ENCODE measurements around the gene IPO5.

IPO5 gene

DNA sequence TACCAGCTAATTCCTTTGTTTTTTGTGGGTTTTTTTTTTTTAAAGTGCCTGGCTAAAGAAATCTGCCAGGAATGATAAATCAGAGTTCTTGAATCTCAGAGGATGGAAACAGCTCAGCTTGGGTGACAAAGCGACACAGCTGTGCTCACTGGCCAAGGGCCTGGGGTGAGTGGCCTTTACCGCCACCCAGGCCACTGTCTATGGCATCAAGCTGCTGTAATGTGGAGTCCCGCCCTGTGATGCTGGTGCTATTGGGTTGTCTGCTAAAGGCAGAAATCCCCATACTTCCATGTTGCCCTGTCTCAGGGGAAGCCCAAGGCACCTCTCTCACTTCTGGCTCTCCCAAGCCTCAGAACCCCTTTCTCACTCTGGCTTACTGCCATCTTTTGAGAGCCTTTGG is 106.8 kb downstream of the IPO5 start:
- TF ChIP-seq, protein P1, sequence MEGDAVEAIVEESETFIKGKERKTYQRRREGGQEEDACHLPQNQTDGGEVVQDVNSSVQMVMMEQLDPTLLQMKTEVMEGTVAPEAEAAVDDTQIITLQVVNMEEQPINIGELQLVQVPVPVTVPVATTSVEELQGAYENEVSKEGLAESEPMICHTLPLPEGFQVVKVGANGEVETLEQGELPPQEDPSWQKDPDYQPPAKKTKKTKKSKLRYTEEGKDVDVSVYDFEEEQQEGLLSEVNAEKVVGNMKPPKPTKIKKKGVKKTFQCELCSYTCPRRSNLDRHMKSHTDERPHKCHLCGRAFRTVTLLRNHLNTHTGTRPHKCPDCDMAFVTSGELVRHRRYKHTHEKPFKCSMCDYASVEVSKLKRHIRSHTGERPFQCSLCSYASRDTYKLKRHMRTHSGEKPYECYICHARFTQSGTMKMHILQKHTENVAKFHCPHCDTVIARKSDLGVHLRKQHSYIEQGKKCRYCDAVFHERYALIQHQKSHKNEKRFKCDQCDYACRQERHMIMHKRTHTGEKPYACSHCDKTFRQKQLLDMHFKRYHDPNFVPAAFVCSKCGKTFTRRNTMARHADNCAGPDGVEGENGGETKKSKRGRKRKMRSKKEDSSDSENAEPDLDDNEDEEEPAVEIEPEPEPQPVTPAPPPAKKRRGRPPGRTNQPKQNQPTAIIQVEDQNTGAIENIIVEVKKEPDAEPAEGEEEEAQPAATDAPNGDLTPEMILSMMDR (IDR thresholded peaks at IDR 0.05; ENCODE audit: low read depth, low read length, missing control alignments) = no peak
- no peak overlapping the region for H3K4me3 ChIP-seq (replicated peaks; ENCODE audit: low read depth, low read length)
- no peak for DNase-seq (ENCODE audit: extremely low read depth, low read depth)

DNA sequence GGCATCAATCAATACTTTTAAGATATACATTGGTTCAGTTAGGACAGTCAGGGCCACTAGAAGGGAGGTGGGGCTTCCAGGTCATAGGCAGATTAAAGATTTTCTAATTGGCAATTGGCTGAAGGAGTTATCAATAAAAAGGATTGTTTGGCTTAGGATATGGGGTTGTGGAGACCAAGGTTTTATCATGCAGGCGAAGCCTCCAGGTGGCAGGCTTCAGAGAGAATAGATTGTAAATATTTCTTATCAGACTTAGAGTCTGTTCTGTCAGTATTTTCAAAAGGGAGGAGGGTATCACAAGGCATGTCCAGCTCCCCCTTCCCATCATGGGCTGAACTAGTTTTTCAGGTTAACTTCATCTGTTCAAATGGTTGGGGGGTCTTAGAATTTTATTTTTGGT is 112.0 kb downstream of the IPO5 start:
- TF ChIP-seq, protein P1 (IDR thresholded peaks at IDR 0.05; ENCODE audit: low read depth, low read length, missing control alignments) = no peak
- DNase-seq (ENCODE audit: extremely low read depth, low read depth) = no peak
- no peak overlapping the region for H3K4me3 ChIP-seq (replicated peaks; ENCODE audit: low read depth, low read length)

DNA sequence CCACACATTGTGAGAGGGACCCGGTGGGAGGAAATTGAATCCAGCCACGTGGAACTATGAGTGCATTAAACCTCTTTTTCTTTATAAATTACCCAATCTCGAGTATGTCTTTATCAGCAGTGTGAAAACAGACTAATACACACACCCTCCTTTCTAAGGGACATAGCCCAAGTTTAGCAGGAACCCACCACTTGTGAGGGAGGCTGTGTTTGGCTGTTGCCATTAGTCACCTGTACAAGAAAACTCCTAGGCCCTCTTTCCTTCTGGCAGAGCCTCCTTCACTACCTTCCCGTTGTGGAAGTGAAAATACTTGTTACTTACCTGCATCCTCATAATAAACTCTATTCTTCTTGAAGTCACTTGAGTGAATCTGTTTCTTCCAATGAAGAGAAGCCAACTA is 113.2 kb downstream of the IPO5 start:
- no peak for DNase-seq (ENCODE audit: extremely low read depth, low read depth)
- TF ChIP-seq, protein P1 (IDR thresholded peaks at IDR 0.05; ENCODE audit: low read depth, low read length, missing control alignments) = no peak
- H3K4me3 ChIP-seq (replicated peaks; ENCODE audit: low read depth, low read length) = no peak overlapping the region

DNA sequence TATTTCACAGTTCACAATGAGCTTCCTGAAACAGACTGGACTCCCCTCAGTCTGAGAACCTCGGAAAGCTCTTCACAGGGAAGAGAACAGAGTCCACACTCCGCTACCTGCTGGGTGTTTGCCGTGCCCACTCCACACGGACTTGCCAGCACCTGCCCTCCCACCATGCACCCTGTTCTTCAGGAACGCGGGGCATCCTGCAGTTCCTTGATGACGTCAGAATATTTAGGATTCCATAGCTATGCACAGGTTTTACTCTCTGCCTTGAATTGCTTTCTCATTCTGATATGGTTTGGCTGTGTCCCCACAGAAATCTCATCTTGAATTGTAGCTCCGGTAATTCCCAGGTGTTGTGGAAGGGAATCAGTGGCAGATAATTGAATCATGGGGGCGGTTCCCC is 115.0 kb downstream of the IPO5 start:
- no peak overlapping the region for H3K4me3 ChIP-seq (replicated peaks; ENCODE audit: low read depth, low read length)
- no peak for DNase-seq (ENCODE audit: extremely low read depth, low read depth)
- TF ChIP-seq, protein P1 (IDR thresholded peaks at IDR 0.05; ENCODE audit: low read depth, low read length, missing control alignments) = no peak

DNA sequence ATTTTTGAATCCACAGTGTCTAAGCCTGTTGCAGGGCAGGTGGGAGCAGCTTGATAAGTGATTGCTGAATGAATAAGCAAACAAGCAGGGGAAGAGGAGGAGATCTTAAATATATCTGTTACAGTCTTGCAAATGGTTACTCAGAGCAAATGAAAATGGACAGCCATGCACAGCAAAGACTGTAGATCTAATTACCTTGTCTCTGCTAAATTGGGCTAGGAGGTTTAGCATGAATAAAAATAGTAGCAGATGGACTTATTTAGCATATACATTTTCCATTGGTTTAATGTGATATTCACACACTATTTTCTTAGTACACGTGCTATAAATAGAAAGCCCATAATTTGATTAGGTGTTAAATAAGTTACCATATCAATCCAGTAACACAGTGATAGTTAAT is 116.5 kb downstream of the IPO5 start:
- no peak for DNase-seq (ENCODE audit: extremely low read depth, low read depth)
- no peak overlapping the region for H3K4me3 ChIP-seq (replicated peaks; ENCODE audit: low read depth, low read length)
- TF ChIP-seq, protein P1 (IDR thresholded peaks at IDR 0.05; ENCODE audit: low read depth, low read length, missing control alignments) = no peak

DNA sequence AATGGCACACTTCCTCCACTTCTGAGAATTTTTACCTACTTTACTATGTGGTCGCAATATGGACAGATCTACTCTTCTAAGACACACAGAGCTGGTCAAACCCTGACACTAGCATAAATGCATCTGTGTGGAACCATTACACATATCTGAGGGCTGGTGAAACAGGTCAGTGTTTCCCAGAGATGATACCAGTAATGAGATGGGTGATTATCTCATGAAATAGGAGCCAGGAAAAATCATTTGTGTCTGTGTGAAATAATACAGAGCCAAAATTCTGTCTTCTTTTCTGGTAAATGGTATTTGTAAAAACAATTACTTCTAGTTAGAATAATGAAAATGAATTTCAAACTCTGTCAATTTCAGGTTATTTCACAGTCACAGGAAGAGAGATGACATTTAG is 117.8 kb downstream of the IPO5 start:
- TF ChIP-seq, protein P1 (IDR thresholded peaks at IDR 0.05; ENCODE audit: low read depth, low read length, missing control alignments) = no peak
- H3K4me3 ChIP-seq (replicated peaks; ENCODE audit: low read depth, low read length) = no peak overlapping the region
- no peak for DNase-seq (ENCODE audit: extremely low read depth, low read depth)

DNA sequence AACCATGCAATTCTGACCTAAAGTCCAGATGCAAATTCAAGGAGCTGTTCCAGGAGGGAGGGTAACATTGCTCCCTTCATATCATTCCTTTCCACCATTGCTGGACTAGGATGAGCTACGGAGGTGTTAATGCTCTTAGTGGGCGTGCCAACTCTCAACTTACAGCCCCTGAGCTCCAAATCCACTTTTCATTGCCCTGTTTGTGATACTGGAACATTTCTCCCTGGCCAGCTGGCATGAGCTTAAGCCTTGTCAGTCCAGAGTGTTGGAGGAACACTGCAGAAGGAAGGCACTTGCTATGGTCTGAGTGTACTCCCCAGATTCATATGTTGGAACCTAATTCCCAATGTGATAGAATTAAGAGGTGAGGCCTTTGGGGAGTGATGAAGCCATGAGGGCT is 119.0 kb downstream of the IPO5 start:
- no peak for DNase-seq (ENCODE audit: extremely low read depth, low read depth)
- TF ChIP-seq, protein P1 (IDR thresholded peaks at IDR 0.05; ENCODE audit: low read depth, low read length, missing control alignments) = no peak
- H3K4me3 ChIP-seq (replicated peaks; ENCODE audit: low read depth, low read length) = no peak overlapping the region
